Activated CD4-positive, alpha-beta T cell treated with anti-CD3 and anti-CD28 coated beads for 36 hours (primary cell): Measurements from ENCODE around the gene LSR. TPM values are rescaled to one million over a fixed set of nuclear protein-coding genes. Genes with fewer than 3 reads are reported as not detected.
A peak's percentile ranks its signal among the peaks of the same experiment; 100 is the strongest.

ENCODE experiments used
- ATAC-seq: fragments of 200-7000 bp; cut with Tn5 transposase; one replicate; pipeline ENCODE4 v1.10.0; 2021; ENCODE audit warnings: mild to moderate bottlenecking, moderate library complexity
- CTCF ChIA-PET: fragments of 350-600 bp; sonication (Branson Sonifier 250); formaldehyde crosslinking; loops from one replicate; lab custom pipeline; 2021; ENCODE audit warnings: antibody characterized with exemption; lab: Charles Lee
- POLR2A ChIA-PET: fragments of 350-600 bp; sonication (Branson Sonifier 250); formaldehyde crosslinking; loops from one replicate; lab custom pipeline; 2021; ENCODE audit warnings: antibody characterized with exemption, inconsistent platforms; lab: Charles Lee
- DNase-seq: peaks from one replicate; pipeline ENCODE4 v3.0.0-alpha.2; 2020
- H3K27ac Mint-ChIP-seq: one replicate; pipeline ENCODE4 v1.8.0; 2021; ENCODE audit warnings: mixed read lengths
- H3K27me3 Mint-ChIP-seq: one replicate; pipeline ENCODE4 v1.8.0; 2021; ENCODE audit warnings: mixed read lengths
- H3K36me3 Mint-ChIP-seq: one replicate; pipeline ENCODE4 v1.8.0; 2021; ENCODE audit warnings: low read depth, mixed read lengths
- H3K4me1 Mint-ChIP-seq: one replicate; pipeline ENCODE4 v1.8.0; 2021; ENCODE audit warnings: mixed read lengths
- H3K4me3 Mint-ChIP-seq: one replicate; pipeline ENCODE4 v1.8.0; 2021; ENCODE audit warnings: mild to moderate bottlenecking, moderate library complexity, mixed read lengths
- H3K9me3 Mint-ChIP-seq: one replicate; pipeline ENCODE4 v1.8.0; 2021; ENCODE audit warnings: low read depth, mixed read lengths
- intact Hi-C, 2 experiments: fragments of 100-400 bp; cut with DNase I in 1 of 2; cut with micrococcal nuclease in 1 of 2; formaldehyde crosslinking; loops; one replicate each; pipeline versions ENCODE4 v1.14.2 to v1.15.1; 2022 to 2024; cut with DNase I, micrococcal nuclease
- total RNA-seq, 2 experiments: library from RNA; stranded (reverse); gene quantifications; one replicate each; pipeline ENCODE4 v1.2.3, GENCODE V29; 2021

The LSR gene
- total RNA-seq, 2 experiments from 2014 or later = 10.0 to 12.2 TPM

GRCh38 chr19:35209646-35210045 lies 39.2 kb upstream of the LSR start:
- intact Hi-C loops = loop anchor here (5.0 kb wide), 4 partner anchors 58 to 532 kb away; partner anchors contain the start of genes SCGB2B2 (in 1 of the 2), USF2 (in 1 of the 2) and ZNF302 (in 1 of the 2)
- Mint-ChIP-seq H3K9me3 (no peaks in the 10 kb centered on the region), H3K27me3 (no peaks in the 10 kb centered on the region), H3K4me1 (peaks cover 83% of the 10 kb centered on the region), H3K4me3 (no peak overlapping the region), H3K27ac (peak overlapping the region; percentile 43), H3K36me3 (peaks cover 2% of the 10 kb centered on the region)
- CTCF ChIA-PET = no interaction called here
- ATAC-seq (no peak), DNase-seq (peak; percentile 2)
- POLR2A ChIA-PET = no interaction called here

DNA sequence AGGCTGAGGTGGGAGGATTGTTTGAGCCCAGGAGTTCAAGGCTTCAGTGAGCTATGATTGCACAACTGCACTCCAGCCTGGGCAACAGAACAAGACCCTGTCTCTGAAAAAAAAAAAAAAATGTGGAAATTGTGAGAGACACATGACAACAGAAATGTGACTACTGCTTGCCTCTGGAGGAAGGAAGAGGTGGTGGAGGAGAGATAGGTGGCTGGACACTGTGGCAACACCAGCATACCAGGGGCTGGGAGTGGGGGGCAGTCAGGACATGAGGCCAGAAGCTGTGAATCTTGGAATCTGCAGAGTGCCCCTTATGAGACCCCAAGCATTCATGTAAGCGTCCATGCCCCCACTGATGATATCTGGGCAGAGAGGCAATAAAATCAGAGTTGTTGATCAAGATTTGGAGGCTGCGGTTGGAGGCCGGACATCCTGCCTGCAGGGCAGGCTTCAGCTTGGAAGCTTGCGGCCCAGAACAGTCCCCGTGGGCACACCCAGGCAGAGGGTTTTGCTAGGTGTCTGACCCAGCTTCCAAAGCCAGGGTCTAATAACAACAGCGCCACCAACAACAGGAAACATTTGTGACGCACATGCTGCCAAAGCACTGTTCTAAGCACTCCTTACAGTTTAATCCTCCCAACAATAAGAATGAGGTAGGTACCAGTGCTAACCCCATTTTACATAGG lies 37.1 kb upstream of the LSR start:
- H3K9me3 Mint-ChIP-seq = peaks cover 2% of the 10 kb centered on the region
- ATAC-seq (peak; percentile 31), DNase-seq (peak; percentile 71)
- H3K36me3 Mint-ChIP-seq = peaks cover 2% of the 10 kb centered on the region
- H3K27ac Mint-ChIP-seq = peak overlapping the region; percentile 96
- no peaks in the 10 kb centered on the region for H3K27me3 Mint-ChIP-seq
- ChIA-PET POLR2A (no interaction called here), CTCF (interaction anchor here (0.6 to 1.2 kb wide), 3 partner anchors 24 to 62 kb away, joined by 3 read pairs; no protein-coding TSS in a partner anchor)
- intact Hi-C loops = loop anchor here (1.0 to 5.0 kb wide), 6 partner anchors 56 to 534 kb away; partner anchors contain the start of genes SCGB2B2 (in 1 of the 2), USF2 (in 1 of the 2) and ZNF302 (in 1 of the 2)
- H3K4me3 Mint-ChIP-seq = peak overlapping the region; percentile 25
- peaks cover 81% of the 10 kb centered on the region for H3K4me1 Mint-ChIP-seq

DNA sequence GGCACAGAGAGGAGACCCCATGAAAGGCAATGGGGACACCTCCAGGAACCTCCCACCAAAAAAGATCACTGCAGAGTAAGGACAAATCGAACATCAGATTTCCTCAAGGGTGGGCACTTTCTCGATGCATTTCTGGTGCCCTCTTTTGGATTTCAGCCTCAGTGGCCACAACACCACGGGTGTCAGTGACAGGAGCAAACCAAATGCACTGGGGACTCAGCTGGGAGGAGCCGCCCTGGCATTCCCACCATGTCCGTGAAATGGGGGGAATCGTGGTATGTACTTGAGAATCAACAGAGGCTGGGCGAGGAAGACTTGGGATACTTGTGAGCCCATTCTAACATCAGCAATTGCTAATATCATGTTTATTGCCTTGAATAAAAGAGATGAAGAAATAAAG lies 36.6 kb upstream of the LSR start:
- H3K9me3 Mint-ChIP-seq = peaks cover 2% of the 10 kb centered on the region
- CTCF ChIA-PET = interaction anchor here (1.1 kb wide), 1 partner anchor 59 kb away, joined by 3 read pairs; no protein-coding TSS in a partner anchor
- ATAC-seq (no peak), DNase-seq (peak; percentile 12)
- H3K27ac Mint-ChIP-seq = peak overlapping the region; percentile 96
- intact Hi-C loops = loop anchor here (1.0 to 5.0 kb wide), 6 partner anchors 55 to 535 kb away; partner anchors contain the start of genes SCGB2B2 (in 1 of the 2), USF2 (in 1 of the 2) and ZNF302 (in 1 of the 2)
- H3K36me3 Mint-ChIP-seq = no peaks in the 10 kb centered on the region
- no peaks in the 10 kb centered on the region for H3K27me3 Mint-ChIP-seq
- peaks cover 76% of the 10 kb centered on the region for H3K4me1 Mint-ChIP-seq
- POLR2A ChIA-PET = no interaction called here
- peak overlapping the region; percentile 25 for H3K4me3 Mint-ChIP-seq

DNA sequence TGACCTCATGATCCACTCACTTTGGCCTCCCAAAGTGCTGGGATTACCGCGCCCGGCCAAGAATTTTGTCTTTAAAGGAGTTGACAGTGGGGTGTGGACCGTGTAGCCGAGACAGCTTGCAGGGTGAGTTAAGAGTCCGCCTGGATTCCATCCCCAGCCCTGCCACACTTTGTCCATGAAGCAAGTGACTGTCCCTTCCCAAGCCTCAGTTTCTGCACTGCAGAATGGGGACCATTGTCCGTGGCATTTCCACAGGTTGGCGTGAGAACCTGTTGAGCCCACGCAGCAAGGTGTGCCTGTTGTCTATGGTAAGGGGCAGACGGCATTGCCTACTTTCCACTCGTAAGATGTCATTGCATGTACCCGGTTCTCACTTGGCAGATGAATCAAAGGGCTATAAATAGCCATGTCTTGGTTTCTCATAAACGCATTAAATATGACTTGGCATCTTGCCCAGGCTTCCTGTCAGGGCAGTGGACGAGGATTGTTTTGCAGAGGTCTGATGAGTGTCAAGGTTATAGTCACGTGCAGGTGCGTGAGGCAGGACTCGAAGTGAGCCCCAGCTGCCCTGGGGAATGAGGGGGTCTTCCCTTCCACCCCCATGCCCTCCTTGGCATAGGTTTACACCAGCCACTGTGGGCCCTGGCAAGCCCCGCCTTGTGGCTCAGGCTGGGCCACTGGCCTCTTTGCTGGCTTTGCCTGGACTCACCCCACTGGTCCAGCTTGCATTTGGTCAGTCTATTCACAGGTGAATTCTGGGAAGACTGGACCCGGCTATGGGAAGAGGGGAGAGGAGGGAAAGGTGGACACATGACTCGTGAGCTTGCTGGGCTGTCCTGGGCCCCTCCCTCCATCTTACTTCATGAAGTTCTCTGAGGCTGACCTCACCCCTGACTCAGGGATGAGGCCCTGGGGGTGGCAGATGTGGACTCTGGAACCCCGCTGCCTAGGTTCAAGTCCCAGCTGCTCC lies 34.9 kb upstream of the LSR start:
- ATAC-seq = peak; percentile 67
- Mint-ChIP-seq H3K27ac (peak overlapping the region; percentile 96), H3K36me3 (peaks cover 1% of the 10 kb centered on the region), H3K27me3 (no peaks in the 10 kb centered on the region), H3K9me3 (peaks cover 9% of the 10 kb centered on the region), H3K4me3 (peak overlapping the region; percentile 41), H3K4me1 (peaks cover 65% of the 10 kb centered on the region)
- intact Hi-C loops = loop anchor here (1.0 to 5.0 kb wide), 10 partner anchors 53 to 537 kb away; partner anchors contain the start of genes FFAR1 (in 2 of the 2), SCGB2B2 (in 1 of the 2), USF2 (in 1 of the 2) and ZNF302 (in 1 of the 2)
- POLR2A ChIA-PET = interaction anchor here (0.9 to 1.6 kb wide), 2 partner anchors 11 to 21 kb away, joined by 3 to 4 read pairs; no protein-coding TSS in a partner anchor
- peak; percentile 88 for DNase-seq
- CTCF ChIA-PET = interaction anchor here (0.9 to 1.3 kb wide), 2 partner anchors 15 to 72 kb away, joined by 3 to 4 read pairs; no protein-coding TSS in a partner anchor

GRCh38 chr19:35214766-35215422 lies 33.9 kb upstream of the LSR start:
- no peak for ATAC-seq
- ChIA-PET CTCF (interaction anchor here (1.3 to 1.5 kb wide), 2 partner anchors 73 to 148 kb away, joined by 4 to 5 read pairs; no protein-coding TSS in a partner anchor), POLR2A (interaction anchor here (0.9 kb wide), 1 partner anchor 20 kb away, joined by 3 read pairs; no protein-coding TSS in a partner anchor)
- Mint-ChIP-seq H3K27ac (peak overlapping the region; percentile 96), H3K9me3 (peaks cover 15% of the 10 kb centered on the region), H3K4me3 (no peak overlapping the region), H3K36me3 (peaks cover 1% of the 10 kb centered on the region), H3K27me3 (no peaks in the 10 kb centered on the region), H3K4me1 (peaks cover 59% of the 10 kb centered on the region)
- DNase-seq = peak; percentile 1
- intact Hi-C loops = loop anchor here (1.0 to 5.0 kb wide), 8 partner anchors 52 to 538 kb away; partner anchors contain the start of genes SCGB2B2 (in 1 of the 2), USF2 (in 1 of the 2) and ZNF302 (in 1 of the 2)

- Mint-ChIP-seq H3K27me3 (no peaks in the 10 kb centered on the region), H3K36me3 (peaks cover 1% of the 10 kb centered on the region), H3K4me1 (peaks cover 56% of the 10 kb centered on the region), H3K9me3 (peaks cover 15% of the 10 kb centered on the region), H3K27ac (peak overlapping the region; percentile 78), H3K4me3 (no peak overlapping the region)
- ATAC-seq = no peak
- POLR2A ChIA-PET = no interaction called here
- DNase-seq = no peak
- CTCF ChIA-PET = interaction anchor here (0.6 to 1.5 kb wide), 4 partner anchors 17 to 539 kb away, joined by 3 to 5 read pairs (median 4); partner anchors contain the start of gene ZNF302
- intact Hi-C loops = no loop called here
Observed at GRCh38 chr19:35216016-35216832, 32.6 kb upstream of the LSR start.

DNA sequence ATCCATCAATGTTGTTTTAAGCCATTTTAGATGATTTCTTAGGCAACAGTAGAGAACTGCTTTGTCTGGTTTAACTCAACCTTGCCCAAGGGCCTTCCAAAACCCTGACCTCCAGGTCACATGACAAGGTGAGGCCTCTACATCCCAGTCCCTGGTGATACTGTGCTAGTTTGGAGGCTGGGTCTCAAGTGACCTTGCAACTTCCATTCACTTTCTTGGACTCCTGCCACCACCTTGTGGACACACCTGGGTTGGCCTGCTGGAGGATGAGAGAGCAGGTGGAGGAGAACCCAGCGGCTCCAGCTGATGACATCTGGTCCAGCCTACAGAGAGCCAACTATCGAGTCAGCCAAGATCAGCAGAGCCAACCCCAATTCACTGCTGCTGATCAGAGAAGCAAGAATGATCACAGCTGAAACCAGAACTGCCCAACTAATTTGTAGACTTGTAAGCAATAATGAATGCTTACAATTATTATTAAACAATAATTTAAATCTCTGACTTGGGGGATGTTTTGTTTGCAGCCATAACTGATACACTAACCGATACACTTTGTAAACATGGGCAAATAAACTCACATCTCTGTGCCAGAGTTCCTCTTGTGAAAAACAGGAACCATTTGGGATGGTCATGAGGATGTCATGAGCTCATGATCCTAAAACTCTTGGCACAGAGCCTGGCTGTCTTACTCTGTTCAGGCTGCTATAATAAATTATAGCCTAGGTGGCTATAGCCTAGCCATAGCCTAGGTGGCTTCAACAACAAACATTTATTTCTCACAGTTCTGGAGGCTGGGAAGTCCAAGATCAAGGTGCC lies 31.8 kb upstream of the LSR start:
- Mint-ChIP-seq H3K36me3 (peaks cover 1% of the 10 kb centered on the region), H3K4me3 (no peak overlapping the region), H3K27me3 (no peaks in the 10 kb centered on the region), H3K27ac (peak overlapping the region; percentile 78), H3K4me1 (peaks cover 49% of the 10 kb centered on the region), H3K9me3 (peaks cover 15% of the 10 kb centered on the region)
- intact Hi-C loops = loop anchor here in 1 of 2 experiments (1.0 kb wide), 1 partner anchor 173 kb away; no protein-coding TSS in a partner anchor
- ChIA-PET CTCF (interaction anchor here (0.7 to 1.5 kb wide), 3 partner anchors 14 to 151 kb away, joined by 4 to 5 read pairs (median 5); no protein-coding TSS in a partner anchor), POLR2A (no interaction called here)
- peak; percentile 10 for ATAC-seq
- peak; percentile 71 for DNase-seq

GRCh38 chr19:35217649-35217990 lies 31.2 kb upstream of the LSR start:
- Mint-ChIP-seq H3K4me1 (peaks cover 43% of the 10 kb centered on the region), H3K27ac (no peak overlapping the region), H3K9me3 (peaks cover 15% of the 10 kb centered on the region), H3K36me3 (peaks cover 1% of the 10 kb centered on the region), H3K4me3 (no peak overlapping the region), H3K27me3 (no peaks in the 10 kb centered on the region)
- ATAC-seq (no peak), DNase-seq (no peak)
- intact Hi-C loops = loop anchor here in 1 of 2 experiments (1.0 kb wide), 1 partner anchor 173 kb away; no protein-coding TSS in a partner anchor
- ChIA-PET POLR2A (no interaction called here), CTCF (interaction anchor here (0.7 to 1.4 kb wide), 2 partner anchors 15 to 18 kb away, joined by 4 to 5 read pairs; no protein-coding TSS in a partner anchor)

- Mint-ChIP-seq H3K36me3 (peaks cover 1% of the 10 kb centered on the region), H3K9me3 (peaks cover 15% of the 10 kb centered on the region), H3K4me1 (peaks cover 33% of the 10 kb centered on the region), H3K4me3 (no peak overlapping the region), H3K27me3 (no peaks in the 10 kb centered on the region), H3K27ac (no peak overlapping the region)
- CTCF ChIA-PET = interaction anchor here (0.8 to 1.0 kb wide), 2 partner anchors 22 to 35 kb away, joined by 3 read pairs; no protein-coding TSS in a partner anchor
- no peak for ATAC-seq
- POLR2A ChIA-PET = no interaction called here
- no peak for DNase-seq
- intact Hi-C loops = no loop called here
Observed at GRCh38 chr19:35219008-35219407, 29.8 kb upstream of the LSR start.
